SK-N-SH (cell line): ENCODE results near the gene KLF7. TPM values are rescaled to one million over a fixed set of nuclear protein-coding genes. Genes with fewer than 3 reads are reported as not detected.

Experiments
- CTCF ChIA-PET: fragments of 300-600, 350-600 bp; formaldehyde crosslinking; extraction: SDS; loops from one replicate; lab custom pipeline; 2021; lab: Yijun Ruan, JAX
- POLR2A ChIA-PET: fragments of 350-600 bp; sonication (Branson Sonifier 250); formaldehyde crosslinking; extraction: SDS; loops from one replicate; lab custom pipeline; 2020; ENCODE audit warnings: antibody characterized with exemption, inconsistent platforms; lab: Yijun Ruan, JAX
- DNase-seq: peaks from one replicate; pipeline ENCODE4 v3.0.0; 2012
- H2AFZ ChIP-seq: fragments of 200-600 bp; sonication (generic); 2 replicates; pipeline ENCODE4 v1.8.1; 2016; ENCODE audit warnings: antibody characterized with exemption, mild to moderate bottlenecking, low read depth
- H3F3A ChIP-seq: fragments of 200-600 bp; sonication (generic); replicated peaks from 2 replicates; pipeline ENCODE3; 2016; ENCODE audit warnings: antibody characterized with exemption, mild to moderate bottlenecking; ENCODE audit not compliant: insufficient read depth
- H3K27ac ChIP-seq, 2 experiments: fragments of 200-500 bp in 1 of 2; fragments of 200-600 bp in 1 of 2; sonication (Bioruptor generic) in 1 of 2; sonication (generic), shearing (Covaris generic) in 1 of 2; 2 replicates each; pipeline versions ENCODE4 v1.5.1 to v1.6.1; 2014 to 2016; ENCODE audit warnings: low read depth in 2 of 2, inconsistent platforms in 1 of 2, low read length in 1 of 2, mild to moderate bottlenecking in 1 of 2, mixed read lengths in 1 of 2
- H3K27me3 ChIP-seq: fragments of 200-600 bp; sonication (generic), shearing (Covaris generic); 2 replicates; pipeline ENCODE4 v1.6.1; 2016; ENCODE audit warnings: mixed run types; ENCODE audit not compliant: insufficient read depth
- H3K36me3 ChIP-seq, 2 experiments: fragments of 200-500 bp in 1 of 2; fragments of 200-600 bp in 1 of 2; sonication (Bioruptor generic) in 1 of 2; sonication (generic) in 1 of 2; replicated peaks in 1 of 2; 2 replicates each; pipeline versions ENCODE3 to v1.5.1; 2014 to 2016; ENCODE audit warnings: low read length in 1 of 2, mild to moderate bottlenecking in 1 of 2; ENCODE audit not compliant: insufficient read depth in 2 of 2, control insufficient read depth in 1 of 2
- H3K4me1 ChIP-seq, 2 experiments: fragments of 200-500 bp in 1 of 2; fragments of 200-600 bp in 1 of 2; sonication (Bioruptor generic) in 1 of 2; sonication (generic), shearing (Covaris generic) in 1 of 2; 2 replicates each; pipeline versions ENCODE4 v1.5.1 to v1.6.1; 2014 to 2016; ENCODE audit warnings: low read depth in 1 of 2, low read length in 1 of 2, mixed run types in 1 of 2; ENCODE audit not compliant: insufficient read depth in 2 of 2, control insufficient read depth in 1 of 2
- H3K4me2 ChIP-seq: fragments of 200-600 bp; sonication (generic), shearing (Covaris generic); 2 replicates; pipeline ENCODE4 v1.6.1; 2017; ENCODE audit warnings: mixed run types
- H3K4me3 ChIP-seq, 2 experiments: fragments of 200-500 bp in 1 of 2; fragments of 200-600 bp in 1 of 2; sonication (Bioruptor generic) in 1 of 2; sonication (generic), shearing (Covaris generic) in 1 of 2; 2 replicates each; pipeline versions ENCODE4 v1.5.1 to v1.8.1; 2014 to 2016; ENCODE audit warnings: low read depth in 2 of 2, inconsistent platforms in 1 of 2, low read length in 1 of 2, mild to moderate bottlenecking in 1 of 2, mixed read lengths in 1 of 2, moderate library complexity in 1 of 2
- H3K79me2 ChIP-seq: fragments of 200-600 bp; sonication (generic); 2 replicates; pipeline ENCODE4 v1.8.1; 2017; ENCODE audit warnings: mild to moderate bottlenecking; ENCODE audit not compliant: insufficient read depth
- H3K9ac ChIP-seq: fragments of 200-600 bp; sonication (generic); 2 replicates; pipeline ENCODE4 v1.6.1; 2017; ENCODE audit warnings: mixed run types
- H3K9me2 ChIP-seq: fragments of 200-600 bp; sonication (generic); 2 replicates; pipeline ENCODE4 v1.6.1; 2017; ENCODE audit warnings: mixed run types
- H3K9me3 ChIP-seq: fragments of 200-600 bp; sonication (generic); 2 replicates; pipeline ENCODE4 v1.6.1; 2017; ENCODE audit warnings: mixed run types, mild to moderate bottlenecking, moderate library complexity
- H4K20me1 ChIP-seq: fragments of 200-600 bp; sonication (generic); 2 replicates; pipeline ENCODE4 v1.6.1; 2017; ENCODE audit warnings: mild to moderate bottlenecking, mixed run types; ENCODE audit not compliant: insufficient read depth
- EP300 ChIP-seq, 2 experiments: IDR thresholded peaks; 2 replicates each; pipeline versions ENCODE4 v1.4.0 to v1.6.1; 2012; ENCODE audit warnings: borderline replicate concordance in 1 of 2, low read depth in 1 of 2, low read length in 1 of 2
- EZH2phosphoT487 ChIP-seq: fragments of 200-600 bp; sonication (generic); IDR thresholded peaks from 2 replicates; pipeline ENCODE4 v1.6.1; 2017; ENCODE audit warnings: low read depth, mixed run types, mild to moderate bottlenecking, antibody characterized with exemption, moderate library complexity, borderline replicate concordance
- MXI1 ChIP-seq: IDR thresholded peaks from 2 replicates; pipeline ENCODE4 v1.6.1; 2012; ENCODE audit warnings: mild to moderate bottlenecking, low read depth, low read length, improper control_type of control experiment
- NRF1 ChIP-seq: IDR thresholded peaks from 2 replicates; pipeline ENCODE4 v1.6.1; 2012; ENCODE audit warnings: low read depth, mild to moderate bottlenecking, low read length
- RCOR1 ChIP-seq: fragments of 150-350 bp; IDR thresholded peaks from 2 replicates; pipeline ENCODE4 v1.6.1; 2017; ENCODE audit warnings: antibody characterized with exemption, low read length
- RXRA ChIP-seq: IDR thresholded peaks from 2 replicates; pipeline ENCODE4 v1.4.0; 2012; ENCODE audit warnings: low read depth, mild to moderate bottlenecking, borderline replicate concordance
- SMC3 ChIP-seq: IDR thresholded peaks from 2 replicates; pipeline ENCODE4 v1.6.1; 2012; ENCODE audit warnings: low read depth, low read length, improper control_type of control experiment
- WGBS: methylation state at CpG from one replicate; pipeline ENCODE4 v1.1.6; 2017; ENCODE audit warnings: low lambda C conversion rate; 5-methylcytosine and 5-hydroxymethylcytosine counted together
- polyA plus RNA-seq, 3 experiments: library from polyadenylated mRNA; depleted of rRNA; stranded (reverse); fragments of >200 nt; gene quantifications; 2 replicates each; pipeline ENCODE4 v1.2.3, GENCODE V29; 2012
- TF ChIP-seq, protein P1 (sequence below): IDR thresholded peaks from 2 replicates; pipeline ENCODE4 v1.6.1; 2012; ENCODE audit warnings: mild to moderate bottlenecking, low read depth, low read length, moderate library complexity
- TF ChIP-seq, protein P2 (sequence below): IDR thresholded peaks from 2 replicates; pipeline ENCODE4; 2012
- TF ChIP-seq, protein P3 (sequence below): IDR thresholded peaks from 2 replicates; pipeline ENCODE4 v1.4.0; 2012; ENCODE audit warnings: low read depth
- TF ChIP-seq, protein P4 (sequence below): fragments of 150-350 bp; IDR thresholded peaks from 2 replicates; pipeline ENCODE4 v1.6.1; 2016; ENCODE audit warnings: mild to moderate bottlenecking, low read depth, low read length
- TF ChIP-seq, protein P5 (sequence below): fragments of 200-600 bp; sonication (generic); IDR thresholded peaks from 2 replicates; pipeline ENCODE4 v1.6.1; 2017; ENCODE audit warnings: antibody characterized with exemption, mild to moderate bottlenecking, moderate library complexity

The KLF7 gene
- polyA plus RNA-seq, 1 of the 3 experiments (the other 2 are of a cell fraction) = 7.5 TPM

DNA sequence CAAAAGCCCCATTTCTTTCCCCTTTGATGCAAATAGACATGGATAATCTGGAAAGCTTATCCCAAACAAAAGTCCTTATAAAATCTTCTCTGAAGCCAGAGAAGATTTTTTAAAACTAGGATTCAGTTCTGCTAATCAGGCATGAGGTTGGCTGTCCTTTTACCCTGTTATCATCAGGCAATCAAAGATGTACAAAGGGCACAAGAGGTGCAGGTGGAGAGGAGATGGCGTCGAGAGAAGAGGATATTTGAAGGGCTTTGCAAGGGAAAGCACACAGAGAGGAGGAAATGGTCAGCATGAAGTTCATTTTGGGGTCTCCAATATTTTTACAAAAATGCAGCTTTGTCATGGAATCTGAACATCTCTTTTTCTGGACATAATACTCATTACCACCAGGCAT is 88.5 kb downstream of the KLF7 start:
- no peaks in the 10 kb centered on the region for H4K20me1 ChIP-seq
- POLR2A ChIA-PET = interaction anchor here (0.7 kb wide), 1 partner anchor 264 kb away, joined by 3 read pairs; no protein-coding TSS in a partner anchor

More for the DNA sequence above, 88.5 kb downstream of the KLF7 start:
- Histone ChIP-seq H3K27ac (no peak overlapping the region; a peak in 2 of 4 replicates), H3K9ac (no peak overlapping the region), H3K27me3 (no peaks in the 10 kb centered on the region), H2AFZ (no peak overlapping the region), H3F3A (peaks cover 47% of the 10 kb centered on the region), H3K36me3 (peaks cover 49 to 57% of the 10 kb centered on the region in 2 experiments), H3K79me2 (peaks cover 19% of the 10 kb centered on the region; the same call in 1 of the 2 replicates), H3K4me2 (no peak overlapping the region), H3K9me2 (no peaks in the 10 kb centered on the region), H3K4me3 (no peak overlapping the region), H3K9me3 (no peaks in the 10 kb centered on the region)
- CTCF ChIA-PET = interaction anchor here (0.6 kb wide), 1 partner anchor 778 kb away, joined by 3 read pairs; no protein-coding TSS in a partner anchor
- 98% methylated on average over 2 of the region's 2 CpGs for WGBS
- TF ChIP-seq, protein P1, sequence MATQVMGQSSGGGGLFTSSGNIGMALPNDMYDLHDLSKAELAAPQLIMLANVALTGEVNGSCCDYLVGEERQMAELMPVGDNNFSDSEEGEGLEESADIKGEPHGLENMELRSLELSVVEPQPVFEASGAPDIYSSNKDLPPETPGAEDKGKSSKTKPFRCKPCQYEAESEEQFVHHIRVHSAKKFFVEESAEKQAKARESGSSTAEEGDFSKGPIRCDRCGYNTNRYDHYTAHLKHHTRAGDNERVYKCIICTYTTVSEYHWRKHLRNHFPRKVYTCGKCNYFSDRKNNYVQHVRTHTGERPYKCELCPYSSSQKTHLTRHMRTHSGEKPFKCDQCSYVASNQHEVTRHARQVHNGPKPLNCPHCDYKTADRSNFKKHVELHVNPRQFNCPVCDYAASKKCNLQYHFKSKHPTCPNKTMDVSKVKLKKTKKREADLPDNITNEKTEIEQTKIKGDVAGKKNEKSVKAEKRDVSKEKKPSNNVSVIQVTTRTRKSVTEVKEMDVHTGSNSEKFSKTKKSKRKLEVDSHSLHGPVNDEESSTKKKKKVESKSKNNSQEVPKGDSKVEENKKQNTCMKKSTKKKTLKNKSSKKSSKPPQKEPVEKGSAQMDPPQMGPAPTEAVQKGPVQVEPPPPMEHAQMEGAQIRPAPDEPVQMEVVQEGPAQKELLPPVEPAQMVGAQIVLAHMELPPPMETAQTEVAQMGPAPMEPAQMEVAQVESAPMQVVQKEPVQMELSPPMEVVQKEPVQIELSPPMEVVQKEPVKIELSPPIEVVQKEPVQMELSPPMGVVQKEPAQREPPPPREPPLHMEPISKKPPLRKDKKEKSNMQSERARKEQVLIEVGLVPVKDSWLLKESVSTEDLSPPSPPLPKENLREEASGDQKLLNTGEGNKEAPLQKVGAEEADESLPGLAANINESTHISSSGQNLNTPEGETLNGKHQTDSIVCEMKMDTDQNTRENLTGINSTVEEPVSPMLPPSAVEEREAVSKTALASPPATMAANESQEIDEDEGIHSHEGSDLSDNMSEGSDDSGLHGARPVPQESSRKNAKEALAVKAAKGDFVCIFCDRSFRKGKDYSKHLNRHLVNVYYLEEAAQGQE = no peak
- TF ChIP-seq, protein P2, sequence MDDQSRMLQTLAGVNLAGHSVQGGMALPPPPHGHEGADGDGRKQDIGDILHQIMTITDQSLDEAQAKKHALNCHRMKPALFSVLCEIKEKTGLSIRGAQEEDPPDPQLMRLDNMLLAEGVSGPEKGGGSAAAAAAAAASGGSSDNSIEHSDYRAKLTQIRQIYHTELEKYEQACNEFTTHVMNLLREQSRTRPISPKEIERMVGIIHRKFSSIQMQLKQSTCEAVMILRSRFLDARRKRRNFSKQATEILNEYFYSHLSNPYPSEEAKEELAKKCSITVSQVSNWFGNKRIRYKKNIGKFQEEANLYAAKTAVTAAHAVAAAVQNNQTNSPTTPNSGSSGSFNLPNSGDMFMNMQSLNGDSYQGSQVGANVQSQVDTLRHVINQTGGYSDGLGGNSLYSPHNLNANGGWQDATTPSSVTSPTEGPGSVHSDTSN = no peak
- TF ChIP-seq, protein P3, sequence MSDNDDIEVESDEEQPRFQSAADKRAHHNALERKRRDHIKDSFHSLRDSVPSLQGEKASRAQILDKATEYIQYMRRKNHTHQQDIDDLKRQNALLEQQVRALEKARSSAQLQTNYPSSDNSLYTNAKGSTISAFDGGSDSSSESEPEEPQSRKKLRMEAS = no peak
- TF ChIP-seq EP300 (IDR thresholded peaks at IDR 0.05; ENCODE audit: borderline replicate concordance in 1 of 2, low read depth in 1 of 2, low read length in 1 of 2) = no peak
- no peak for TF ChIP-seq RCOR1
- TF ChIP-seq NRF1 = no peak
- TF ChIP-seq, protein P4, sequence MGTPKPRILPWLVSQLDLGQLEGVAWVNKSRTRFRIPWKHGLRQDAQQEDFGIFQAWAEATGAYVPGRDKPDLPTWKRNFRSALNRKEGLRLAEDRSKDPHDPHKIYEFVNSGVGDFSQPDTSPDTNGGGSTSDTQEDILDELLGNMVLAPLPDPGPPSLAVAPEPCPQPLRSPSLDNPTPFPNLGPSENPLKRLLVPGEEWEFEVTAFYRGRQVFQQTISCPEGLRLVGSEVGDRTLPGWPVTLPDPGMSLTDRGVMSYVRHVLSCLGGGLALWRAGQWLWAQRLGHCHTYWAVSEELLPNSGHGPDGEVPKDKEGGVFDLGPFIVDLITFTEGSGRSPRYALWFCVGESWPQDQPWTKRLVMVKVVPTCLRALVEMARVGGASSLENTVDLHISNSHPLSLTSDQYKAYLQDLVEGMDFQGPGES = no peak
- TF ChIP-seq SMC3 = no peak
- no peak for TF ChIP-seq MXI1
- no peak for TF ChIP-seq RXRA
- TF ChIP-seq EZH2phosphoT487 = no peak
- TF ChIP-seq, protein P5, sequence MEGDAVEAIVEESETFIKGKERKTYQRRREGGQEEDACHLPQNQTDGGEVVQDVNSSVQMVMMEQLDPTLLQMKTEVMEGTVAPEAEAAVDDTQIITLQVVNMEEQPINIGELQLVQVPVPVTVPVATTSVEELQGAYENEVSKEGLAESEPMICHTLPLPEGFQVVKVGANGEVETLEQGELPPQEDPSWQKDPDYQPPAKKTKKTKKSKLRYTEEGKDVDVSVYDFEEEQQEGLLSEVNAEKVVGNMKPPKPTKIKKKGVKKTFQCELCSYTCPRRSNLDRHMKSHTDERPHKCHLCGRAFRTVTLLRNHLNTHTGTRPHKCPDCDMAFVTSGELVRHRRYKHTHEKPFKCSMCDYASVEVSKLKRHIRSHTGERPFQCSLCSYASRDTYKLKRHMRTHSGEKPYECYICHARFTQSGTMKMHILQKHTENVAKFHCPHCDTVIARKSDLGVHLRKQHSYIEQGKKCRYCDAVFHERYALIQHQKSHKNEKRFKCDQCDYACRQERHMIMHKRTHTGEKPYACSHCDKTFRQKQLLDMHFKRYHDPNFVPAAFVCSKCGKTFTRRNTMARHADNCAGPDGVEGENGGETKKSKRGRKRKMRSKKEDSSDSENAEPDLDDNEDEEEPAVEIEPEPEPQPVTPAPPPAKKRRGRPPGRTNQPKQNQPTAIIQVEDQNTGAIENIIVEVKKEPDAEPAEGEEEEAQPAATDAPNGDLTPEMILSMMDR = no peak
- TF ChIP-seq, all 33 proteins: peak for 0
- no peak for DNase-seq
- H3K4me1 ChIP-seq = peaks cover 0 to 24% of the 10 kb centered on the region in 2 experiments; a peak in 3 of 4 replicates
